ENCODE results near the gene CD59.
"Not testable (repeated sequence)": the region's sequence is repeated elsewhere in the genome, so short reads cannot be mapped to it uniquely, and the experiment has no call there.

The CD59 gene

GRCh38 chr11:33742249-33742851 is 6.1 kb upstream of the CD59 start:
- no peak for DNase-seq (ENCODE audit: low spot score)

- no peak for DNase-seq (ENCODE audit: low spot score)
Observed at GRCh38 chr11:33741806-33742205, 5.6 kb upstream of the CD59 start.

- DNase-seq (ENCODE audit: low spot score), result no peak
Observed at GRCh38 chr11:33737362-33737821, 1.2 kb upstream of the CD59 start.

GRCh38 chr11:33735271-33736147 is 714 bp downstream of the CD59 start:
- DNase-seq (ENCODE audit: low spot score), result no peak

GRCh38 chr11:33734441-33735270 is 1.6 kb downstream of the CD59 start:
- DNase-seq (ENCODE audit: low spot score), result no peak

- no peak for DNase-seq (ENCODE audit: low spot score)
Observed at GRCh38 chr11:33733980-33734379, 2.2 kb downstream of the CD59 start.

GRCh38 chr11:33731723-33732531 is 4.3 kb downstream of the CD59 start:
- no peak for DNase-seq (ENCODE audit: low spot score)

GRCh38 chr11:33730716-33731115 is 5.5 kb downstream of the CD59 start:
- no peak for DNase-seq (ENCODE audit: low spot score)

GRCh38 chr11:33729072-33729664 is 7.1 kb downstream of the CD59 start:
- DNase-seq (ENCODE audit: low spot score), result not testable (repeated sequence)

- not testable (repeated sequence) for DNase-seq (ENCODE audit: low spot score)
Observed at GRCh38 chr11:33727539-33727938, 8.7 kb downstream of the CD59 start.

GRCh38 chr11:33725496-33725895 is 10.7 kb downstream of the CD59 start:
- no peak for DNase-seq (ENCODE audit: low spot score)

GRCh38 chr11:33724644-33725035 is 11.6 kb downstream of the CD59 start:
- DNase-seq (ENCODE audit: low spot score), result no peak

- DNase-seq (ENCODE audit: low spot score), result no peak
Observed at GRCh38 chr11:33723238-33723881, 12.9 kb downstream of the CD59 start.

- no peak for DNase-seq (ENCODE audit: low spot score)
Observed at GRCh38 chr11:33722590-33723234, 13.5 kb downstream of the CD59 start.

- DNase-seq (ENCODE audit: low spot score), result no peak
Observed at GRCh38 chr11:33721984-33722383, 14.2 kb downstream of the CD59 start.

GRCh38 chr11:33721426-33721825 is 14.8 kb downstream of the CD59 start:
- no peak for DNase-seq (ENCODE audit: low spot score)

- no peak for DNase-seq (ENCODE audit: low spot score)
Observed at GRCh38 chr11:33719587-33719986, 16.6 kb downstream of the CD59 start.

GRCh38 chr11:33718440-33718839 is 17.8 kb downstream of the CD59 start:
- DNase-seq (ENCODE audit: low spot score), result no peak

- no peak for DNase-seq (ENCODE audit: low spot score)
Observed at GRCh38 chr11:33716243-33716642, 20.0 kb downstream of the CD59 start.

GRCh38 chr11:33713856-33714398 is 22.3 kb downstream of the CD59 start:
- no peak for DNase-seq (ENCODE audit: low spot score)
